K562 treated with DMSO at 1 percent for 4 hours (cell line): Measurements from ENCODE around the gene CUL3. TPM values are rescaled to one million over a fixed set of nuclear protein-coding genes. Genes with fewer than 3 reads are reported as not detected.

ENCODE experiments used
- total RNA-seq: library from RNA; unstranded; fragments of 300-600 nt; gene quantifications from 2 replicates; pipeline ENCODE4 v1.2.3, GENCODE V29; 2022; ENCODE audit not compliant: insufficient read depth

CUL3 gene
- 23.6 and 33.8 TPM in 2 replicates for total RNA-seq

GRCh38 chr2:224585211-224586088, at the start of gene CUL3:
Gene CUL3, minus strand, starts transcription at chr2:224585363. Its CDS starts 354 bp downstream, at chr2:224585009.

Other genes starting within 250 kb of the CUL3 start
- 0.48 and 0.99 TPM in 2 replicates for gene FAM124B, start 183.3 kb downstream of the CUL3 start, total RNA-seq
- not detected in 2 replicates for gene CCDC195, start 131.0 kb upstream of the CUL3 start, total RNA-seq